Large intestine (tissue), 3 donors: ENCODE results near the gene HSD17B1. TPM values are rescaled to one million over a fixed set of nuclear protein-coding genes. Genes with fewer than 3 reads are reported as not detected.
"Not testable (repeated sequence)": the region's sequence is repeated elsewhere in the genome, so short reads cannot be mapped to it uniquely, and the experiment has no call there.

Experiments used
- DNase-seq, 2 donors: peaks; one replicate each; pipeline versions ENCODE4 v3.0.0 to v3.0.0-alpha.2; 2013
- H3K27ac ChIP-seq: one replicate; pipeline ENCODE4 v1.5.1; 2013; ENCODE audit warnings: low read length
- H3K27me3 ChIP-seq: 2 replicates; pipeline ENCODE4 v1.6.1; 2013; ENCODE audit warnings: low read length; ENCODE audit not compliant: control insufficient read depth, insufficient read depth
- H3K36me3 ChIP-seq: 2 replicates; pipeline ENCODE4 v1.6.1; 2013; ENCODE audit warnings: low read length; ENCODE audit not compliant: control insufficient read depth, insufficient read depth
- H3K4me1 ChIP-seq: one replicate; pipeline ENCODE4 v1.6.1; 2013; ENCODE audit warnings: low read length; ENCODE audit not compliant: control insufficient read depth, insufficient read depth
- H3K4me3 ChIP-seq: one replicate; pipeline ENCODE4 v1.5.1; 2013; ENCODE audit warnings: low read length
- H3K9me3 ChIP-seq: one replicate; pipeline ENCODE4 v1.6.1; 2013; ENCODE audit warnings: mild to moderate bottlenecking, low read depth, low read length, moderate library complexity; ENCODE audit not compliant: control insufficient read depth
- WGBS: methylation state at CpG from one replicate; pipeline ENCODE4 v1.1.5; 2013; ENCODE audit warnings: low lambda C conversion rate; ENCODE audit not compliant: insufficient coverage; 5-methylcytosine and 5-hydroxymethylcytosine counted together
- polyA plus RNA-seq: library from polyadenylated mRNA; unstranded; fragments of 120-200 nt; gene quantifications from one replicate; pipeline ENCODE4 v1.2.1, GENCODE V29; 2013

Gene HSD17B1
- polyA plus RNA-seq, 1 donor: 2.1 TPM

- Histone ChIP-seq H3K9me3 (no peaks in the 10 kb centered on the region), H3K27me3 (no peaks in the 10 kb centered on the region), H3K36me3 (peaks cover 19% of the 10 kb centered on the region), H3K27ac (peak overlapping the region; percentile 66), H3K4me1 (peaks cover 27% of the 10 kb centered on the region), H3K4me3 (peak overlapping the region; percentile 95)
- WGBS: no CpG with 5 or more reads among the region's 65 CpGs
- DNase-seq: peak; percentile 64 to 78
Observed at GRCh38 chr17:42536372-42537155, 16.2 kb upstream of the HSD17B1 start.

GRCh38 chr17:42537156-42537805 lies 15.4 kb upstream of the HSD17B1 start:
- peaks cover 20% of the 10 kb centered on the region for H3K36me3 ChIP-seq

DNA sequence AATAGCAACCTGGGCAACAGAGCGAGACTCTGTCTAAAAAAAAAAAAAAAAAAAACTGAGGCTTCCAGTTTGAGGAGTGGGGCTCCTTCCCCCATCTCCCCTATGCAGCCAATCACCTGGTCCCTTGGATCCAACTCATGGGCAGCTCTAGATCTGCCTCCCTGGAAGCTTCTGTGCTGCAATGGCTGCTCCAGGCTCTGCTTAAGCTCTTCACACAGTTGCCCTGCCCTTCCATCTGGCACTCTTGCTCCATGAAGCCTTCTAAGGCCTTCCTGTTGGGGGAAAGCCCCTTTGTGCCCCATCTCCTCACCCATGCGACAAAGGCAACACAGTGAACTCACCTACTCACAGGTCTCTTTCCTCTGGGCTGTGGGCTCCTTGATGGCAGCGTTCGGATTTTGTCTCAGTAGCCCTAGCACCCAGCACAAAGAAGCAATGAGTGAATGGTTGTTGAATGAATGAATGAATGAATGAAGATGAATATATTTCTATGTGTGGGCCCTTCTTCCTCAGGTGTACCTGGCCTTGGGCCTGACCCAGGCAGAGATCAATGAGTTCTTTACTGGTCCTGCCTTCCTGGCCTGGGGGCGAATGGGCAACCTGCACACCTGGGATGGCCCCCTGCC lies 14.8 kb upstream of the HSD17B1 start:
- DNase-seq: no peak
- no peak overlapping the region for H3K4me3 ChIP-seq
- H3K27ac ChIP-seq: no peak overlapping the region
- H3K4me1 ChIP-seq: peaks cover 32% of the 10 kb centered on the region
- peaks cover 27% of the 10 kb centered on the region for H3K36me3 ChIP-seq
- H3K27me3 ChIP-seq: no peaks in the 10 kb centered on the region
- no peaks in the 10 kb centered on the region for H3K9me3 ChIP-seq
- WGBS: no CpG with 5 or more reads among the region's 5 CpGs

More at GRCh38 chr17:42537156-42537805, 15.4 kb upstream of the HSD17B1 start:
- H3K4me3 ChIP-seq: peak overlapping the region; percentile 95
- no CpG with 5 or more reads among the region's 31 CpGs for WGBS
- no peaks in the 10 kb centered on the region for H3K27me3 ChIP-seq
- H3K9me3 ChIP-seq: no peaks in the 10 kb centered on the region
- H3K4me1 ChIP-seq: peaks cover 29% of the 10 kb centered on the region
- DNase-seq: peak in 1 of 2 donors; percentile 28
- H3K27ac ChIP-seq: peak overlapping the region; percentile 66

DNA sequence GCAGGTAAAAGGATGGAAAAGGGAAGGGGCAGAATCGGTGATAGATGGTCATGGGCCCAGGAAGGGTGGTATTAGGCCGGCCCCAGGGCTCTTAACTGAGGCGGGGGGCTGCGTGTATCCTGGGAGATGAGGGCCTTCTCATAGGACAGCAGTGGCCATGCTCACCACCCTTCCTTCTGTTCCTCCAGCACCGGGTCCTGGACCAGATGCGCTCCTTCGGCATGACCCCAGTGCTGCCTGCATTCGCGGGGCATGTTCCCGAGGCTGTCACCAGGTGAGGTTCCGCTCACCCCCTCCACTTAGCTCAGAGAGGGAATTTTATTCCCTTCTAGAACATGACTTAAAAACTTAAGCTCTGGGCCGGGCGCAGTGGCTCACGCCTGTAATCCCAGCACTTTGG lies 14.2 kb upstream of the HSD17B1 start:
- Histone ChIP-seq H3K27me3 (no peaks in the 10 kb centered on the region), H3K4me1 (peaks cover 32% of the 10 kb centered on the region), H3K9me3 (no peaks in the 10 kb centered on the region), H3K4me3 (no peak overlapping the region), H3K36me3 (peaks cover 32% of the 10 kb centered on the region), H3K27ac (no peak overlapping the region)
- no CpG with 5 or more reads among the region's 14 CpGs for WGBS
- no peak for DNase-seq

GRCh38 chr17:42540558-42540957 lies 12.2 kb upstream of the HSD17B1 start:
- not testable (repeated sequence) for H3K27me3 ChIP-seq, H3K4me3 ChIP-seq, DNase-seq, H3K9me3 ChIP-seq
- peaks cover 43% of the 10 kb centered on the region for H3K36me3 ChIP-seq
- WGBS: no CpG with 5 or more reads among the region's 4 CpGs
- H3K27ac ChIP-seq: peak overlapping the region; percentile 81
- peaks cover 26% of the 10 kb centered on the region for H3K4me1 ChIP-seq

- Histone ChIP-seq H3K4me1 (peaks cover 23% of the 10 kb centered on the region), H3K36me3 (peaks cover 43% of the 10 kb centered on the region), H3K27ac (peak overlapping the region; percentile 81), H3K9me3 (no peaks in the 10 kb centered on the region), H3K4me3 (no peak overlapping the region), H3K27me3 (no peaks in the 10 kb centered on the region)
- peak in 1 of 2 donors; percentile 60 for DNase-seq
- WGBS: no CpG with 5 or more reads among the region's 17 CpGs
Observed at GRCh38 chr17:42541041-42541833, 11.5 kb upstream of the HSD17B1 start.

DNA sequence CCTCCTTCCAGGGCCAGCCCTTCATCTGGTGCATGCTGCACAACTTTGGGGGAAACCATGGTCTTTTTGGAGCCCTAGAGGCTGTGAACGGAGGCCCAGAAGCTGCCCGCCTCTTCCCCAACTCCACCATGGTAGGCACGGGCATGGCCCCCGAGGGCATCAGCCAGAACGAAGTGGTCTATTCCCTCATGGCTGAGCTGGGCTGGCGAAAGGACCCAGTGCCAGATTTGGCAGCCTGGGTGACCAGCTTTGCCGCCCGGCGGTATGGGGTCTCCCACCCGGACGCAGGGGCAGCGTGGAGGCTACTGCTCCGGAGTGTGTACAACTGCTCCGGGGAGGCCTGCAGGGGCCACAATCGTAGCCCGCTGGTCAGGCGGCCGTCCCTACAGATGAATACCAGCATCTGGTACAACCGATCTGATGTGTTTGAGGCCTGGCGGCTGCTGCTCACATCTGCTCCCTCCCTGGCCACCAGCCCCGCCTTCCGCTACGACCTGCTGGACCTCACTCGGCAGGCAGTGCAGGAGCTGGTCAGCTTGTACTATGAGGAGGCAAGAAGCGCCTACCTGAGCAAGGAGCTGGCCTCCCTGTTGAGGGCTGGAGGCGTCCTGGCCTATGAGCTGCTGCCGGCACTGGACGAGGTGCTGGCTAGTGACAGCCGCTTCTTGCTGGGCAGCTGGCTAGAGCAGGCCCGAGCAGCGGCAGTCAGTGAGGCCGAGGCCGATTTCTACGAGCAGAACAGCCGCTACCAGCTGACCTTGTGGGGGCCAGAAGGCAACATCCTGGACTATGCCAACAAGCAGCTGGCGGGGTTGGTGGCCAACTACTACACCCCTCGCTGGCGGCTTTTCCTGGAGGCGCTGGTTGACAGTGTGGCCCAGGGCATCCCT lies 9.3 kb upstream of the HSD17B1 start:
- no peak for DNase-seq
- no peak overlapping the region for H3K4me3 ChIP-seq
- H3K36me3 ChIP-seq: peaks cover 40% of the 10 kb centered on the region
- H3K9me3 ChIP-seq: no peaks in the 10 kb centered on the region
- WGBS: no CpG with 5 or more reads among the region's 39 CpGs
- H3K27me3 ChIP-seq: no peaks in the 10 kb centered on the region
- H3K4me1 ChIP-seq: peaks cover 19% of the 10 kb centered on the region
- no peak overlapping the region for H3K27ac ChIP-seq

- WGBS: 100% methylated on average over 1 of the region's 8 CpGs
- Histone ChIP-seq H3K36me3 (peaks cover 28% of the 10 kb centered on the region), H3K27me3 (peaks cover 5% of the 10 kb centered on the region), H3K4me1 (peaks cover 26% of the 10 kb centered on the region), H3K27ac (no peak overlapping the region), H3K9me3 (no peaks in the 10 kb centered on the region), H3K4me3 (no peak overlapping the region)
- DNase-seq: no peak
Observed at GRCh38 chr17:42544874-42545283, 7.8 kb upstream of the HSD17B1 start.

DNA sequence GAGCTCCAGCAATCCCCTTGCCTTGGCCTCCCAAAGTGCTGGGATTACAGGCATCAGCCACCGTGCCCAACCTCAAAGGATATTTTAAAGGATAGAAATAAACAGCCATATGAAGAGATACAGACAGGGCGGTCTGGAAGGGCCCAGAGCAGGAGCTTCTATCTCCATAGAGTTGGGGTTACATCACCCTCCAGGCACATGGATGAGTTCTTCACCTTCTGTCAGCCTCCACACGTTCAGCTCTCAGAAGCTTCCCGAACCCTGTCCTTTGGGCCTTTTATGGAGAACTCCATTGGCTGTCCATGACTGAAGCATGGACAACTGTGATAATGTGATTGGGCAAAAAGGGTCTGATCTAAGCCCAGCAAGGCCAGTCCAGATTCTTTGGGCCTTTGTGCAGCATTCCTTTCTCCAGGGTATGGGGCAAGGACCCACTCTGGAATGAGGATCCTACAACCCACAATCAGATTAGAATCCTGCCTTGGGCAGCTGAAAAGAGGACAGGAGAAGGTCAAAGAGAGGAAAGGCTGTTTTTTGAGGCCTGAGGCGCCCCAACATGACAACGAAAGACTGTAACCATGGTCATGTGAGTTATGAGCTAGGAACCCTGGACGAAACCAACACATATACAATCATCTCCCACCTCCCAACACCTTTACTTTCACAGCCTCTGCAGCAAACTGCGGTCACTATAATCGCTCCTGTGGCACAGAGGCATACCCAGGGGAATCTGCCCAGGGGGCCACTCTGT lies 6.8 kb upstream of the HSD17B1 start:
- H3K27ac ChIP-seq, DNase-seq, H3K4me3 ChIP-seq, H3K9me3 ChIP-seq, H3K27me3 ChIP-seq: not testable (repeated sequence)
- WGBS: no CpG with 5 or more reads among the region's 9 CpGs
- Histone ChIP-seq H3K36me3 (peaks cover 27% of the 10 kb centered on the region), H3K4me1 (peaks cover 25% of the 10 kb centered on the region)
